BE2C (cell line): ENCODE results near the gene SERPINA5.

Source experiments
- DNase-seq: peaks from one replicate; pipeline ENCODE4 v3.0.0-alpha.2; 2020
- H3K27me3 ChIP-seq: fragments of 250-450 bp; sonication (Bioruptor Pico); 2 replicates; pipeline ENCODE4 v1.5.1; 2020; ENCODE audit warnings: mild to moderate bottlenecking
- H3K36me3 ChIP-seq: fragments of 250-450 bp; sonication (Bioruptor Pico); 2 replicates; pipeline ENCODE4 v1.5.1; 2020; ENCODE audit warnings: mild to moderate bottlenecking
- H3K4me1 ChIP-seq: fragments of 250-450 bp; sonication (Bioruptor Pico); 2 replicates; pipeline ENCODE4 v1.5.1; 2020
- H3K4me3 ChIP-seq: 2 replicates; pipeline ENCODE4 v1.5.1; 2011; ENCODE audit warnings: low read depth, low read length
- H3K9me3 ChIP-seq: fragments of 250-450 bp; sonication (Bioruptor Pico); 2 replicates; pipeline ENCODE4 v1.5.1; 2020
- TF ChIP-seq, protein P1 (sequence below): IDR thresholded peaks from 2 replicates; pipeline ENCODE4 v1.5.1; 2012; ENCODE audit warnings: mild to moderate bottlenecking, low read depth, low read length

The SERPINA5 gene

DNA sequence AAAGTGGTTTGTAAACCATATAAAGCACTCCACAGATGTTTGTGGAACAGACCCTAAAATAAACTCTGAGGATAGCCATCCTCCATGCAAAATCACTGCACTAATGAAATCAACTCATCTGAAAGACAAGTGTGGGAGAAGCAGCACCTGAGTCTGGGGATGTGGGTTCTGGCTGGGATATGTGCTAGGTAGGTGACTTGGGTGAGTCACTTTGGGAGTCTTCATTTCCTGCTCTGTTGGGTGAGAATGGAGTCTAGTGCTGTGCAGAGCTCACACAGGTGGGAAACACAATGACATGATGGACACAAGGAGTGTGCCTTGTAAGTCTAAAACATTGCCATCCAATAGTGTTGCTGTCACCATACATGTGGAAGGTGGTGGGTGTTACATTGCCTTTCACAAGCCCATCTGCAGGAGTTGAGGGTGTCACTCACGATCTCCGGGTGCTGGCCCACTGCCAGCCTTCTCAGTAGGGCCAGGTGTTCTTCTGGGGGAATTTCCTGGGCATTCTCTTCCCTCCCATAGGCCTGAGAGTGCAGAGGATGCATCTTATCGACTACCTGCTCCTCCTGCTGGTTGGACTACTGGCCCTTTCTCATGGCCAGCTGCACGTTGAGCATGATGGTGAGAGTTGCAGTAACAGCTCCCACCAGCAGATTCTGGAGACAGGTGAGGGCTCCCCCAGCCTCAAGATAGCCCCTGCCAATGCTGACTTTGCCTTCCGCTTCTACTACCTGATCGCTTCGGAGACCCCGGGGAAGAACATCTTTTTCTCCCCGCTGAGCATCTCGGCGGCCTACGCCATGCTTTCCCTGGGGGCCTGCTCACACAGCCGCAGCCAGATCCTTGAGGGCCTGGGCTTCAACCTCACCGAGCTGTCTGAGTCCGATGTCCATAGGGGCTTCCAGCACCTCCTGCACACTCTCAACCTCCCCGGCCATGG, 18.0 kb upstream of the SERPINA5 start:
- no peaks in the 10 kb centered on the region for H3K4me1 ChIP-seq
- H3K27me3 ChIP-seq, result no peaks in the 10 kb centered on the region
- H3K4me3 ChIP-seq, result no peak overlapping the region
- H3K9me3 ChIP-seq, result no peaks in the 10 kb centered on the region
- TF ChIP-seq, protein P1, sequence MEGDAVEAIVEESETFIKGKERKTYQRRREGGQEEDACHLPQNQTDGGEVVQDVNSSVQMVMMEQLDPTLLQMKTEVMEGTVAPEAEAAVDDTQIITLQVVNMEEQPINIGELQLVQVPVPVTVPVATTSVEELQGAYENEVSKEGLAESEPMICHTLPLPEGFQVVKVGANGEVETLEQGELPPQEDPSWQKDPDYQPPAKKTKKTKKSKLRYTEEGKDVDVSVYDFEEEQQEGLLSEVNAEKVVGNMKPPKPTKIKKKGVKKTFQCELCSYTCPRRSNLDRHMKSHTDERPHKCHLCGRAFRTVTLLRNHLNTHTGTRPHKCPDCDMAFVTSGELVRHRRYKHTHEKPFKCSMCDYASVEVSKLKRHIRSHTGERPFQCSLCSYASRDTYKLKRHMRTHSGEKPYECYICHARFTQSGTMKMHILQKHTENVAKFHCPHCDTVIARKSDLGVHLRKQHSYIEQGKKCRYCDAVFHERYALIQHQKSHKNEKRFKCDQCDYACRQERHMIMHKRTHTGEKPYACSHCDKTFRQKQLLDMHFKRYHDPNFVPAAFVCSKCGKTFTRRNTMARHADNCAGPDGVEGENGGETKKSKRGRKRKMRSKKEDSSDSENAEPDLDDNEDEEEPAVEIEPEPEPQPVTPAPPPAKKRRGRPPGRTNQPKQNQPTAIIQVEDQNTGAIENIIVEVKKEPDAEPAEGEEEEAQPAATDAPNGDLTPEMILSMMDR, result no peak
- no peak for DNase-seq
- H3K36me3 ChIP-seq, result no peaks in the 10 kb centered on the region

GRCh38 chr14:94564381-94564780, 16.8 kb upstream of the SERPINA5 start:
- TF ChIP-seq, protein P1, result no peak
- no peaks in the 10 kb centered on the region for H3K36me3 ChIP-seq
- H3K4me1 ChIP-seq, result no peaks in the 10 kb centered on the region
- no peaks in the 10 kb centered on the region for H3K9me3 ChIP-seq
- no peak overlapping the region for H3K4me3 ChIP-seq
- no peak for DNase-seq
- no peaks in the 10 kb centered on the region for H3K27me3 ChIP-seq

DNA sequence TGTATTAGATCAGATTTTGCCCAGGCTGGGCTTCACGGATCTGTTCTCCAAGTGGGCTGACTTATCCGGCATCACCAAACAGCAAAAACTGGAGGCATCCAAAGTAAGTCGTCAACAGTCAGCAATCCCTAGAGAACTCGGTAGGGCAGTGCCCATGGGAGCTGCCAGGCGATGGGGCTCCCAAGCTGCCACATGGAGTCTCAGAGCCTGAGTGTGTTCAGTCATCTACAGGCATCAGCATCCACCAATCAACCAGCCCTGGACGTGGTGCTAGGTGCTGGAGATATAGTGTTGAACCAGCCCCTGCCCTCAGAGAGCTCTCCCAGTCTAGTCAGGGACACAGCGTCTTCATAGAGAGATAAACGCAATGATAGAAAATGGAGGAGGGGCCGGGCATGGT, 13.0 kb upstream of the SERPINA5 start:
- TF ChIP-seq, protein P1, result no peak
- no peak overlapping the region for H3K4me3 ChIP-seq
- H3K36me3 ChIP-seq, result no peaks in the 10 kb centered on the region
- no peak for DNase-seq
- no peaks in the 10 kb centered on the region for H3K4me1 ChIP-seq
- no peaks in the 10 kb centered on the region for H3K27me3 ChIP-seq
- H3K9me3 ChIP-seq, result no peaks in the 10 kb centered on the region

DNA sequence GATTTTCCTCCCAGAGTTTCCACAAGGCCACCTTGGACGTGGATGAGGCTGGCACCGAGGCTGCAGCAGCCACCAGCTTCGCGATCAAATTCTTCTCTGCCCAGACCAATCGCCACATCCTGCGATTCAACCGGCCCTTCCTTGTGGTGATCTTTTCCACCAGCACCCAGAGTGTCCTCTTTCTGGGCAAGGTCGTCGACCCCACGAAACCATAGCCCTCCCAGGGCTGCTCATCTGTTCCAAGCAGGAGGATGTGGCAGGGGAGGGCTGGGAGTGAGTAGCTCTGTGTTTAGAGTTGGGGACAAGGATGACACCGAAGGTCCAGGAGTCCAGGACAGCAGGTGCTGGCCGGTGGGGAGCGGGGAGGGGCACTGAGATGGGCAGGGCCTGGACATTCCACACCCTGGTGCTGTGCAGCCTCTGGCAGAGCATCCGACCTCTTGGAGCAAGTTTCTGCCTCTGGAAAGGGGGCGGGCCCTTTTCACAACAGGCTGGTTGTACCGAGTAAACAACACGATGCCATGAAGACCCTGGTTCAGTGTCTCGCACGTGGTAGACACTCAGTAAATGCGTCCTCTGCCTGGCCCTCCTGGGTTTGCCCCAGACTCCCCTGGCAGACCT, 11.7 kb upstream of the SERPINA5 start:
- no peak overlapping the region for H3K4me3 ChIP-seq
- TF ChIP-seq, protein P1, result no peak
- no peaks in the 10 kb centered on the region for H3K27me3 ChIP-seq
- H3K36me3 ChIP-seq, result no peaks in the 10 kb centered on the region
- no peak for DNase-seq
- no peaks in the 10 kb centered on the region for H3K4me1 ChIP-seq
- H3K9me3 ChIP-seq, result no peaks in the 10 kb centered on the region

GRCh38 chr14:94570002-94570400, 11.2 kb upstream of the SERPINA5 start:
- Histone ChIP-seq H3K9me3 (no peaks in the 10 kb centered on the region), H3K4me3 (no peak overlapping the region), H3K27me3 (no peaks in the 10 kb centered on the region), H3K36me3 (no peaks in the 10 kb centered on the region), H3K4me1 (no peaks in the 10 kb centered on the region)
- TF ChIP-seq, protein P1, result no peak
- no peak for DNase-seq

GRCh38 chr14:94570440-94570839, 10.8 kb upstream of the SERPINA5 start:
- TF ChIP-seq, protein P1, result no peak
- Histone ChIP-seq H3K4me3 (no peak overlapping the region), H3K9me3 (no peaks in the 10 kb centered on the region), H3K27me3 (no peaks in the 10 kb centered on the region), H3K36me3 (no peaks in the 10 kb centered on the region), H3K4me1 (no peaks in the 10 kb centered on the region)
- DNase-seq, result no peak
